K562 (cell line): ENCODE data around the gene TFPT. TPM values are rescaled to one million over a fixed set of nuclear protein-coding genes. Genes with fewer than 3 reads are reported as not detected.

Experiments
- ARID4B ChIP-seq: sonication (generic); formaldehyde crosslinking; IDR thresholded peaks from 2 replicates; pipeline ENCODE4 v1.8.0; 2022; ENCODE audit warnings: mild to moderate bottlenecking, missing genetic modification reagents
- ATF1 ChIP-seq, 2 experiments: fragments of 450-650 bp in 1 of 2; IDR thresholded peaks; 2 replicates each; pipeline ENCODE4 v1.6.1; 2016; ENCODE audit warnings: missing compliant biosample characterization in 1 of 2, missing genetic modification characterization in 1 of 2
- HDAC2 ChIP-seq: fragments of 450-650 bp; IDR thresholded peaks from 2 replicates; pipeline ENCODE4 v1.6.1; 2016; ENCODE audit warnings: mild to moderate bottlenecking
- MYC ChIP-seq, 2 experiments: fragments of 250-450 bp in 1 of 2; sonication (Bioruptor Pico) in 1 of 2; IDR thresholded peaks; 2 replicates each; pipeline versions ENCODE4 v1.5.1 to v1.6.1; 2012 to 2021; ENCODE audit warnings: low read depth in 2 of 2, borderline replicate concordance in 1 of 2, improper control_type of control experiment in 1 of 2, low read length in 1 of 2, mild to moderate bottlenecking in 1 of 2, moderate library complexity in 1 of 2
- NELFE ChIP-seq: IDR thresholded peaks from 2 replicates; pipeline ENCODE4 v1.6.1; 2011; ENCODE audit warnings: mild to moderate bottlenecking; ENCODE audit not compliant: insufficient read depth, insufficient read length
- NONO ChIP-seq, 2 experiments: fragments of 200-400 bp in 1 of 2; fragments of 450-650 bp in 1 of 2; formaldehyde crosslinking in 1 of 2; IDR thresholded peaks; 2 replicates each; pipeline ENCODE4 v1.6.1; 2017; ENCODE audit warnings: low read depth in 2 of 2, mild to moderate bottlenecking in 2 of 2, moderate library complexity in 2 of 2, low read length in 1 of 2
- RUNX1 ChIP-seq: sonication (generic); IDR thresholded peaks from 2 replicates; pipeline ENCODE4 v1.6.1; 2016; ENCODE audit warnings: antibody characterized with exemption, low read depth
- SAP30 ChIP-seq: fragments of 200-600 bp; sonication (generic); IDR thresholded peaks from 2 replicates; pipeline ENCODE4 v1.6.1; 2012; ENCODE audit warnings: borderline replicate concordance, low read depth, mild to moderate bottlenecking, moderate library complexity, low read length, control low read depth, inconsistent platforms; ENCODE audit not compliant: insufficient read depth, poor library complexity, severe bottlenecking
- SETDB1 ChIP-seq: IDR thresholded peaks from one replicate; pipeline ENCODE4 v1.6.1; 2012; ENCODE audit warnings: low read length, control low read depth, inconsistent platforms
- SIX5 ChIP-seq, 2 experiments: IDR thresholded peaks; 2 replicates each; pipeline ENCODE4 v1.6.1; 2011; ENCODE audit warnings: low read length in 2 of 2, borderline replicate concordance in 1 of 2, low read depth in 1 of 2, mild to moderate bottlenecking in 1 of 2, moderate library complexity in 1 of 2; ENCODE audit not compliant: insufficient read depth in 1 of 2
- SMAD2 ChIP-seq: fragments of 150-350 bp; IDR thresholded peaks from 2 replicates; pipeline ENCODE4 v1.6.1; 2014; ENCODE audit warnings: low read depth, mild to moderate bottlenecking, low read length
- ZNF766 ChIP-seq: fragments of 200-800 bp; sonication (Bioruptor generic); conservative IDR thresholded peaks from 2 replicates; pipeline ENCODE4 v1.6.1; 2016; ENCODE audit warnings: missing genetic modification characterization, missing compliant biosample characterization
- polyA plus RNA-seq, 8 experiments: library from polyadenylated mRNA; depleted of rRNA in 4 of 8; stranded (reverse) in 5 of 8; unstranded in 3 of 8; fragments of >200 nt; fragmentation: Nextera tagmentation in 2 of 8; fragmentation: Illumina TruSeq in 1 of 8; extraction: Ambion mirVana in 2 of 8; extraction: Trizol in 1 of 8; gene quantifications; 2 replicates each; pipeline versions ENCODE4 v1.2.1 to v1.2.3, GENCODE V29; 2011 to 2014; ENCODE audit warnings: inconsistent platforms in 1 of 8, missing spikeins in 1 of 8
- total RNA-seq, 7 experiments: library from RNA; depleted of rRNA in 6 of 7; stranded (reverse); fragments of >200 nt in 6 of 7; fragmentation: Illumina TruSeq in 2 of 7; extraction: Trizol in 2 of 7; gene quantifications; 2 replicates each; pipeline versions ENCODE4 v1.2.1 to v1.2.3, GENCODE V29; 2011 to 2021; ENCODE audit warnings: low replicate concordance in 1 of 7
- TF ChIP-seq, protein P1 (sequence below): fragments of 450-650 bp; formaldehyde crosslinking; IDR thresholded peaks from 2 replicates; pipeline ENCODE4 v1.4.0; 2020; ENCODE audit warnings: mild to moderate bottlenecking
- TF ChIP-seq, protein P2 (sequence below): IDR thresholded peaks from 2 replicates; pipeline ENCODE4 v1.6.1; 2011; ENCODE audit warnings: borderline replicate concordance, low read depth, mild to moderate bottlenecking, moderate library complexity, low read length; ENCODE audit not compliant: insufficient read depth, poor library complexity, severe bottlenecking
- TF ChIP-seq, protein P3 (sequence below): fragments of 450-650 bp; IDR thresholded peaks from 2 replicates; pipeline ENCODE4 v1.6.1; 2017; ENCODE audit warnings: antibody characterized with exemption

Gene TFPT
- total and polyA plus RNA-seq, 9 of the 15 experiments (the other 6 are each of a cell fraction or from before 2014, with no cell fraction given) = 0.72 to 16.4 (median 9.2) TPM

DNA sequence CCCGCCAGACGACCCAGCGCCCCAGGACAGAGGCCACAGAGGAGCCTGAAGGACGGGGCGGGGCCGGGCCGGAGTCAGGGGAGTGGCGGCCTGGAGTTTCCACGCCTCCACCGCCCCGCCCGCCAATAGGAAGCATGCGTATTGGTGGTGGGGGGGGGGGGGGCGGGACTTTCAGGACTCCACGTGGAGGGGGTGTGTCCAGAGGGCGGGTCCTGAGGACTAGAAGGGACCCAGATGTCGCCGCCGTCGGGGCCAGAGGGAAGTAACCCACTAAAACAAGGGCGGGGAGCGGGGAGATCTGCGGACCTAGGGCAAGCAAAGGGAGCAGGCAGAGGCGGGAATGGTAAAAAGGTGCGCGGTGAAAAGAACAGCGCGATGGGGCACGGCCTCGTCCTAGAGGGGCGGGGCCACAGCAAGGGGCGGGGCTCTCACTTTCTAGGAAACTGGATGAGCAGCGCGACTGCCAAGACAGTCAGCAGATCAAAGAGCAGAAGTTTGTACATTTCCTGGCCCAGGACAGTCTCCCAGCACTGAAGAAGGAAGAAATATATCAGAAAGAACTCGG, 46.9 kb upstream of the TFPT start (continued):
- TF ChIP-seq NONO (IDR thresholded peaks at IDR 0.05; ENCODE audit: low read depth in 2 of 2, low read length in 1 of 2) = no peak
- TF ChIP-seq, protein P1, sequence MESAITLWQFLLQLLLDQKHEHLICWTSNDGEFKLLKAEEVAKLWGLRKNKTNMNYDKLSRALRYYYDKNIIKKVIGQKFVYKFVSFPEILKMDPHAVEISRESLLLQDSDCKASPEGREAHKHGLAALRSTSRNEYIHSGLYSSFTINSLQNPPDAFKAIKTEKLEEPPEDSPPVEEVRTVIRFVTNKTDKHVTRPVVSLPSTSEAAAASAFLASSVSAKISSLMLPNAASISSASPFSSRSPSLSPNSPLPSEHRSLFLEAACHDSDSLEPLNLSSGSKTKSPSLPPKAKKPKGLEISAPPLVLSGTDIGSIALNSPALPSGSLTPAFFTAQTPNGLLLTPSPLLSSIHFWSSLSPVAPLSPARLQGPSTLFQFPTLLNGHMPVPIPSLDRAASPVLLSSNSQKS (CRISPR knock-in tag) = no peak
- TF ChIP-seq SETDB1 = no peak
- TF ChIP-seq SAP30 = peak; percentile 77
- TF ChIP-seq ATF1 (CRISPR knock-in tag; IDR thresholded peaks at IDR 0.05) = no peak
- TF ChIP-seq ATF1 (tag; IDR thresholded peaks at IDR 0.05) = peak; percentile 24; the same call in 1 of the 2 replicates
- TF ChIP-seq HDAC2 = 0 out of 2 replicates have a peak, but pooled peaks have one; percentile 65
- TF ChIP-seq SMAD2 = no peak
- no peak for TF ChIP-seq SIX5 (IDR thresholded peaks at IDR 0.05; ENCODE audit: borderline replicate concordance in 1 of 2, insufficient read depth in 1 of 2, low read depth in 1 of 2, low read length in 2 of 2)
- TF ChIP-seq ARID4B (CRISPR knock-in tag) = peak; percentile 74
- no peak for TF ChIP-seq NELFE
- TF ChIP-seq, protein P2, sequence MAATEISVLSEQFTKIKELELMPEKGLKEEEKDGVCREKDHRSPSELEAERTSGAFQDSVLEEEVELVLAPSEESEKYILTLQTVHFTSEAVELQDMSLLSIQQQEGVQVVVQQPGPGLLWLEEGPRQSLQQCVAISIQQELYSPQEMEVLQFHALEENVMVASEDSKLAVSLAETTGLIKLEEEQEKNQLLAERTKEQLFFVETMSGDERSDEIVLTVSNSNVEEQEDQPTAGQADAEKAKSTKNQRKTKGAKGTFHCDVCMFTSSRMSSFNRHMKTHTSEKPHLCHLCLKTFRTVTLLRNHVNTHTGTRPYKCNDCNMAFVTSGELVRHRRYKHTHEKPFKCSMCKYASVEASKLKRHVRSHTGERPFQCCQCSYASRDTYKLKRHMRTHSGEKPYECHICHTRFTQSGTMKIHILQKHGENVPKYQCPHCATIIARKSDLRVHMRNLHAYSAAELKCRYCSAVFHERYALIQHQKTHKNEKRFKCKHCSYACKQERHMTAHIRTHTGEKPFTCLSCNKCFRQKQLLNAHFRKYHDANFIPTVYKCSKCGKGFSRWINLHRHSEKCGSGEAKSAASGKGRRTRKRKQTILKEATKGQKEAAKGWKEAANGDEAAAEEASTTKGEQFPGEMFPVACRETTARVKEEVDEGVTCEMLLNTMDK = no peak
- peak; percentile 48; the same call in 1 of the 2 replicates for TF ChIP-seq MYC (IDR thresholded peaks at IDR 0.05; ENCODE audit: low read depth, low read length)
- no peak for TF ChIP-seq MYC (CRISPR knock-in tag; IDR thresholded peaks at IDR 0.05; ENCODE audit: borderline replicate concordance, low read depth)
- TF ChIP-seq, protein P3, sequence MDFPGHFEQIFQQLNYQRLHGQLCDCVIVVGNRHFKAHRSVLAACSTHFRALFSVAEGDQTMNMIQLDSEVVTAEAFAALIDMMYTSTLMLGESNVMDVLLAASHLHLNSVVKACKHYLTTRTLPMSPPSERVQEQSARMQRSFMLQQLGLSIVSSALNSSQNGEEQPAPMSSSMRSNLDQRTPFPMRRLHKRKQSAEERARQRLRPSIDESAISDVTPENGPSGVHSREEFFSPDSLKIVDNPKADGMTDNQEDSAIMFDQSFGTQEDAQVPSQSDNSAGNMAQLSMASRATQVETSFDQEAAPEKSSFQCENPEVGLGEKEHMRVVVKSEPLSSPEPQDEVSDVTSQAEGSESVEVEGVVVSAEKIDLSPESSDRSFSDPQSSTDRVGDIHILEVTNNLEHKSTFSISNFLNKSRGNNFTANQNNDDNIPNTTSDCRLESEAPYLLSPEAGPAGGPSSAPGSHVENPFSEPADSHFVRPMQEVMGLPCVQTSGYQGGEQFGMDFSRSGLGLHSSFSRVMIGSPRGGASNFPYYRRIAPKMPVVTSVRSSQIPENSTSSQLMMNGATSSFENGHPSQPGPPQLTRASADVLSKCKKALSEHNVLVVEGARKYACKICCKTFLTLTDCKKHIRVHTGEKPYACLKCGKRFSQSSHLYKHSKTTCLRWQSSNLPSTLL = no peak
- TF ChIP-seq ZNF766 = no peak
- TF ChIP-seq RUNX1 = no peak
